GM12874 (cell line): ENCODE measurements around the gene FGGY.

Source experiments
- CTCF ChIP-seq: IDR thresholded peaks from 2 replicates; pipeline ENCODE4 v1.5.1; 2011; ENCODE audit warnings: low read depth, mild to moderate bottlenecking, control low read depth, low read length, moderate library complexity; ENCODE audit not compliant: insufficient read depth

FGGY gene

GRCh38 chr1:59733443-59734141 is 436.7 kb downstream of the FGGY start:
- no peak for TF ChIP-seq CTCF

GRCh38 chr1:59736744-59737143 is 439.9 kb downstream of the FGGY start:
- TF ChIP-seq CTCF = no peak

- no peak for TF ChIP-seq CTCF
Observed at GRCh38 chr1:59737638-59738037, 440.7 kb downstream of the FGGY start.

GRCh38 chr1:59738152-59738551 is 441.3 kb downstream of the FGGY start:
- no peak for TF ChIP-seq CTCF

- no peak for TF ChIP-seq CTCF
Observed at GRCh38 chr1:59738591-59739015, 441.7 kb downstream of the FGGY start.

GRCh38 chr1:59739111-59739510 is 442.2 kb downstream of the FGGY start:
- no peak for TF ChIP-seq CTCF

GRCh38 chr1:59742526-59742925 is 445.6 kb downstream of the FGGY start:
- no peak for TF ChIP-seq CTCF
